PC-3 (cell line): ENCODE results near the gene AKAP6.

Experiments
- EZH2 ChIP-seq: fragments of 300-600 bp; sonication (generic); IDR thresholded peaks from one replicate; pipeline ENCODE4 v1.6.1; 2017; ENCODE audit warnings: antibody characterized with exemption, mild to moderate bottlenecking, low read length; ENCODE audit not compliant: unreplicated experiment
- EZH2phosphoT487 ChIP-seq: fragments of 300-600 bp; sonication (generic); IDR thresholded peaks from 2 replicates; pipeline ENCODE4 v1.6.1; 2018; ENCODE audit warnings: mild to moderate bottlenecking, antibody characterized with exemption, low read length, borderline replicate concordance
- TF ChIP-seq, protein P1 (sequence below): fragments of 300-600 bp; sonication (generic); conservative IDR thresholded peaks from 2 replicates; pipeline ENCODE4 v1.5.1; 2017; ENCODE audit warnings: antibody characterized with exemption, low read depth, mild to moderate bottlenecking, low read length

GRCh38 chr14:32724867-32725471 is 395.9 kb downstream of the AKAP6 start:
- TF ChIP-seq, protein P1, sequence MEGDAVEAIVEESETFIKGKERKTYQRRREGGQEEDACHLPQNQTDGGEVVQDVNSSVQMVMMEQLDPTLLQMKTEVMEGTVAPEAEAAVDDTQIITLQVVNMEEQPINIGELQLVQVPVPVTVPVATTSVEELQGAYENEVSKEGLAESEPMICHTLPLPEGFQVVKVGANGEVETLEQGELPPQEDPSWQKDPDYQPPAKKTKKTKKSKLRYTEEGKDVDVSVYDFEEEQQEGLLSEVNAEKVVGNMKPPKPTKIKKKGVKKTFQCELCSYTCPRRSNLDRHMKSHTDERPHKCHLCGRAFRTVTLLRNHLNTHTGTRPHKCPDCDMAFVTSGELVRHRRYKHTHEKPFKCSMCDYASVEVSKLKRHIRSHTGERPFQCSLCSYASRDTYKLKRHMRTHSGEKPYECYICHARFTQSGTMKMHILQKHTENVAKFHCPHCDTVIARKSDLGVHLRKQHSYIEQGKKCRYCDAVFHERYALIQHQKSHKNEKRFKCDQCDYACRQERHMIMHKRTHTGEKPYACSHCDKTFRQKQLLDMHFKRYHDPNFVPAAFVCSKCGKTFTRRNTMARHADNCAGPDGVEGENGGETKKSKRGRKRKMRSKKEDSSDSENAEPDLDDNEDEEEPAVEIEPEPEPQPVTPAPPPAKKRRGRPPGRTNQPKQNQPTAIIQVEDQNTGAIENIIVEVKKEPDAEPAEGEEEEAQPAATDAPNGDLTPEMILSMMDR = no peak
- TF ChIP-seq EZH2 (no peak), EZH2phosphoT487 (no peak)
